D721Med (cell line): ENCODE data around the gene ZFP30.
A peak's percentile ranks its signal among the peaks of the same experiment; 100 is the strongest.

Experiments used
- DNase-seq: peaks from one replicate; pipeline ENCODE4 v3.0.0; 2011; ENCODE audit warnings: low spot score; ENCODE audit not compliant: insufficient read length
- FAIRE-seq: peaks from 2 replicates; lab custom pipeline; 2011; peaks lifted over from hg19 to GRCh38; lab: Jason Lieb, UNC
- TF ChIP-seq, protein P1 (sequence below): IDR thresholded peaks from 2 replicates; pipeline ENCODE4 v1.5.1; 2012; ENCODE audit warnings: mild to moderate bottlenecking, control low read depth; ENCODE audit not compliant: insufficient read depth; ENCODE audit errors: missing control alignments

The ZFP30 gene

DNA sequence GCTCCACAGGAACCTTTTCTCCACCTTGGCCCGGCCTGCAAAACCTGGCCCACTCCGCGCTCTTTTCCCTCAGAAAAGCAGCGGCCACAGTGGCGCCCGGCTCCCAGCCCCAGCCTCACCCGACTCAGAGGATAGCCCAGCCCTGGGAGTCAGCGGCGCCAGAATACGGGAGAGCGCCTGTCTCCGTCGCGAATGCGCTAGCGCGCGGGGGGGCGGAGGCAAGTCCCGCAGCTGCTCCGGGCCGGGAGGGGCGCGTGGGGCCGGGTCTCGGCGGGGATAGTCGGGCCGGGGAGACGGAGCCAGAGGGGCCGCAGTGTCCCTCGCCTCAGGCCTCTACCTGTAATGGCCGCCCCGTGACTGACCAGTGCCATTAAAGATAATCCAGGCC, at the start of gene ZFP30:
Gene ZFP30, minus strand, starts transcription at position 165 of the 388 bp plus-strand sequence. CDS start 7,643 bp downstream, outside the sequence.
- FAIRE-seq (no peak), DNase-seq (peak; percentile 77)
- TF ChIP-seq, protein P1, sequence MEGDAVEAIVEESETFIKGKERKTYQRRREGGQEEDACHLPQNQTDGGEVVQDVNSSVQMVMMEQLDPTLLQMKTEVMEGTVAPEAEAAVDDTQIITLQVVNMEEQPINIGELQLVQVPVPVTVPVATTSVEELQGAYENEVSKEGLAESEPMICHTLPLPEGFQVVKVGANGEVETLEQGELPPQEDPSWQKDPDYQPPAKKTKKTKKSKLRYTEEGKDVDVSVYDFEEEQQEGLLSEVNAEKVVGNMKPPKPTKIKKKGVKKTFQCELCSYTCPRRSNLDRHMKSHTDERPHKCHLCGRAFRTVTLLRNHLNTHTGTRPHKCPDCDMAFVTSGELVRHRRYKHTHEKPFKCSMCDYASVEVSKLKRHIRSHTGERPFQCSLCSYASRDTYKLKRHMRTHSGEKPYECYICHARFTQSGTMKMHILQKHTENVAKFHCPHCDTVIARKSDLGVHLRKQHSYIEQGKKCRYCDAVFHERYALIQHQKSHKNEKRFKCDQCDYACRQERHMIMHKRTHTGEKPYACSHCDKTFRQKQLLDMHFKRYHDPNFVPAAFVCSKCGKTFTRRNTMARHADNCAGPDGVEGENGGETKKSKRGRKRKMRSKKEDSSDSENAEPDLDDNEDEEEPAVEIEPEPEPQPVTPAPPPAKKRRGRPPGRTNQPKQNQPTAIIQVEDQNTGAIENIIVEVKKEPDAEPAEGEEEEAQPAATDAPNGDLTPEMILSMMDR, result no peak

DNA sequence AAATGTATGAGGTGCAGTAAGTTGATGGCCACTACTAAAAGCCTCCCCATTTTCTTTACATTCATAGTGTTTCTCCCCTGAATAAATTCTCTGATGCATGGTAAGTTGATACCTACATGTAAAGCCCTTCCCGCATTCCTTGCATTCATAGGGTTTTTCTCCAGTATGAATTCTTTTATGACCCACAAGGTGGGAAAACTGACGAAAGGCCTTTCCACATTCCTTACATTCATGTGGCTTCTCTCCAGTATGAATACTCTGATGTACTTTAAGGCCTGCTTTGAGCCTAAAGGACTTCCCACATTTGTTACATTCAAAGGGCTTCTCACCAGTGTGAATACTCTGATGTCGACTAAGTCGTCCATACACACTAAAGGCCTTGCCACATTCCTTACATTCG, 43.8 kb upstream of the ZFP30 start:
- FAIRE-seq (no peak), DNase-seq (no peak)
- TF ChIP-seq, protein P1, result no peak

DNA sequence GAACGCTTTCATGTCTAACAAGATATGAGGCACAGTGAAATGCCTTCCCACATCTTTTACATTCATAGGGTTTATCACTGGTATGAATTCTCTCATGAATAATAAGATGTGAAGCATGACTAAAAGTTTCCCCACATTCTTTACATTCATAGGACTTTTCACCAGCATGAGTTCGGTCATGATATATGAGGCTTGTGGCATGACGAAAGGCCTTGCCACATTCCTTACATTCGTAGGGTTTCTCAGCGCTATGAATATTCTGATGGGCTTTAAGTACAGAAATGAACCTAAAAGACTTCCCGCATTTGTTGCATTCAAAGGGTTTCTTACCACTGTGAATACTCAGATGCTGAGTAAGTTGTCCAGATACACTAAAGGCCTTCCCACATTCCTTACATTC, 43.0 kb upstream of the ZFP30 start:
- FAIRE-seq, result no peak
- TF ChIP-seq, protein P1, result no peak

DNA sequence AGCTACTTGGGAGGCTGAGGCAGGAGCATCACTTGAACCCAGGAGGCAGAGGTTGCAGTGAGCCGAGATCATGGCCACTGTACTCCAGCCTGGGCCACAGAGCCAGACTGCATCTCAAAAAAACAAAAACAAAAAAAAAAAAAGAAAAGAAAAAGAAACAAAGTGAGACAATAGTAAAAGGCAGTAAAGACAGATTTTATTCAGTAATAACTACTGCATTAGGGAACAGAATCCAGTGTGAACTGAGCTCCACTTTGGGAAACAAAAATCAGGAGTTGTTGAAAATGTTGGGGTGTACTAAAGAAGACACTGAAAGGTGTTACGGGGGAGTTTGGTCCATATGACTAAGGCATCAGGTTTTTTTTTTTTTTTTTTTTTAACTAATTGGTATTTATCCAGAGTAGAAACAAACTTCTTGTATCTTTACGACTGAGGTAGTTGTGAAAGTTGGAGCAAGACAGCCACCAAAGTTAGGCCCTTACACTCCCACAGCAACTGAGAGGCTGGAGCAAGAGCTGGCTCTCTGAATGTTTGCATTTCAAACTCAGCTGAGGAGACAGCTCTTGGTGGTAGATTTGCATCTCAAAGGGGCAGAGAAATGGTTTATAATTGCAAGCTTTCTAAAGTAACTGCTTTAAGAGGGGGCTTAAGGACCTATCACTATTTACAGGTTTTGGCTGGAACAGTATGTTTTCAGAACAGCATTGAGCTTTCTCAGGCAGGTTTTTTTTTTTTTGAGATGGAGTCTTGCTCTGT, 40.1 kb upstream of the ZFP30 start:
- FAIRE-seq, result no peak
- TF ChIP-seq, protein P1, result no peak
- DNase-seq, result no peak

More for the DNA sequence above, 43.0 kb upstream of the ZFP30 start:
- DNase-seq, result no peak

DNA sequence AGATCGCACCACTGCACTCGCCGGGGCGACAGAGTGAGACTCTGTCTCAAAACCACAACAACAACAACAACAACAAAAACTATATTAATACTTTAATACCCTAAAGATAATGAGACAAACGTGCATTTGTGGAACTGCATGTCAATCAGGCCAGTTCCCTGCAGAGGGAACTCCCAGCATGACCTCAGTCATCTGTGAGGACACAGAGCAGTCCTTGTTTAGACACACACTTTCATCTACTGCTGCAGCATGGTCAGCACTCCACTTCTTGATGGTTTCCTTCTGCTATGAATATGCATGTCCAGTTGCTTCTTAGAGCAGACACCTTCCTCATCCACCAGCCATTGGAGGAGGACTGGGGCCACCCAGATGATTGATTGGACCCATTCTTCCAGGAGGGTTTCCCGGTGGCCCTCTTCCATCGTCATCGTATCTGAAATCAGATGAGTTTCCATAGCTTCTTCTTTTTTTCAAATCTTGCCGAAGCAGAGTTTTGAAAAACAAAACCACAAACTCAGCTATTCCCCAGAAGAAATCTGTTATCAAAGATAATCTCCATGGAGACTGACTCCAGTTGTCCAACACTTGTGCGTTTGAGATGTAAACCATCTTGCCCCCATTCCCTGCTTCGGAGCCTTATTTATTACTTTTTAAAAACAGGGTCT, 37.8 kb upstream of the ZFP30 start:
- no peak for DNase-seq
- FAIRE-seq, result no peak
- TF ChIP-seq, protein P1, result no peak

DNA sequence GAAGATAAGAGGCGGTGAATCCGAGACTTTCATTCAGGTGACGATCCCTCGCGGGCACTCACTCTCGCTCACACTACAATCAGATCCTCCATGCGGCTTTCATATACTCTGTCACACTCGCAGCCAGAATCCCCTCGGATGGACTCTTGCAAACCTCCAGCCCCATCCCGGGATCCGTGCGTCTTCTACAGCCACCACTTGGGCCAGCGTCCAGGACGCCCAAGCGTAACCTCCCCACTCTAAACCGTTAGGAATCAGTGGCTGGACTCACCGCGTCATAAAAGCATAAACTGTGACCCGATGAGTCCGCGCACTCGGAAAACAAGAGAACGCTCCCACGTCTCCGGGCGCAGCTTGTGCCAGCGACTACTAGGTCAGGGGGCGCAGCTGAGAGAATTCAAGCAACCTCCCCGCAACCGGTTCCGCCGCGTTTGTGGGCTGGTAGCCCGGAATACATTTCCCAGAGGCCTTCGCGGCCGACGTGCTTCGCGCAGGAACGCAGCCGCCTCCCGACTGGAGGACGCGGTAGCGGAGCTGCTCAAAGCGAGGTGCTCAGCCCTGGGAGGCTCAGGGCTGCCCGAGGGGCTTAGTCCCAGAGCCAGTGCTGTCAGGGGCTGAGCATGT, 36.7 kb upstream of the ZFP30 start:
- FAIRE-seq, result no peak
- TF ChIP-seq, protein P1, result peak; percentile 33
- DNase-seq, result peak; percentile 88
